GM13977 (cell line): Measurements from ENCODE around the gene HHIP.

Source experiments
- DNase-seq: peaks from one replicate; pipeline ENCODE4 v3.0.0; 2012; ENCODE audit warnings: low spot score
- in situ Hi-C: fragments of 300-500 bp; cut with MboI; formaldehyde crosslinking; loops from one replicate; pipeline ENCODE4 v1.12.0; 2022; ENCODE audit warnings: low sequenced_read_pairs, low pct_unique_long_range_greater_than_20kb, mixed read lengths, inconsistent platforms; ENCODE audit not compliant: unreplicated experiment
- TF ChIP-seq, protein P1 (sequence below): IDR thresholded peaks from 2 replicates; pipeline ENCODE4 v1.5.1; 2012; ENCODE audit warnings: mild to moderate bottlenecking, control low read depth; ENCODE audit not compliant: insufficient read depth; ENCODE audit errors: extremely low read depth, missing control alignments

The HHIP gene

DNA sequence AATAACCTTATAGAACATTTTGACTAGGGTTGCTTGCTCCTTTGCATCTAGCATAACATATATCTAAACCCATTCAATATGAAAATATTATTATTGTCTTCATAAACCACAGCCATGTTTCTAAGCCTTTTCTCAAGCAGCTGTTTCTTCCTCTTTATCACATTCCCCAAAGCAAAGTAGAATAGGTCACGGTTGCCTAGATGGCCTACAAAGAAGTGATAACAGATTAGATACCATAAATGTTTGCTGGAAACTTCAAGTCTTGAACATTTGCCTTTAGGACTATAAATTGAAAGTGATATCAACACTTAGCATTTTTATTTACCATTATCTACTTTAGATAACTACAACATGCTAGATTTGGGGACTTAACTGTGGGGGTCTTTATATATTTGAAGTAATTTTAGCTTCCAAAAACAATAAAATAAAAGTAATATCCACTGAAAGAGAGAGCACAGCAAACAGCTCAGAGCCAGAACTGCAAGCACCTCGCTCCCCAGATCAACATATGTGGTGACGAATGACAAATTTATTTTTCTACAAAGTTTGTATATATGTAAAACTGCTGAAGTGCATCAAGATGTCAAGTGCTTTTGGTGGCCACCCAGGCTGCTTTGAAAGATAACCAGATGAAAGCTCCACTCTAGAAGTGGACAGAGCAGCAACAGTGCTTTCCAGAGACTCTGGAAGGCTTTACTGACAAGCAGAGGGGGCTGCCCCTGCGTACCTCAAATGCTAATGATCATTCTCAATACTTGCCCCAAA is 8.0 kb downstream of the HHIP start:
- TF ChIP-seq, protein P1, sequence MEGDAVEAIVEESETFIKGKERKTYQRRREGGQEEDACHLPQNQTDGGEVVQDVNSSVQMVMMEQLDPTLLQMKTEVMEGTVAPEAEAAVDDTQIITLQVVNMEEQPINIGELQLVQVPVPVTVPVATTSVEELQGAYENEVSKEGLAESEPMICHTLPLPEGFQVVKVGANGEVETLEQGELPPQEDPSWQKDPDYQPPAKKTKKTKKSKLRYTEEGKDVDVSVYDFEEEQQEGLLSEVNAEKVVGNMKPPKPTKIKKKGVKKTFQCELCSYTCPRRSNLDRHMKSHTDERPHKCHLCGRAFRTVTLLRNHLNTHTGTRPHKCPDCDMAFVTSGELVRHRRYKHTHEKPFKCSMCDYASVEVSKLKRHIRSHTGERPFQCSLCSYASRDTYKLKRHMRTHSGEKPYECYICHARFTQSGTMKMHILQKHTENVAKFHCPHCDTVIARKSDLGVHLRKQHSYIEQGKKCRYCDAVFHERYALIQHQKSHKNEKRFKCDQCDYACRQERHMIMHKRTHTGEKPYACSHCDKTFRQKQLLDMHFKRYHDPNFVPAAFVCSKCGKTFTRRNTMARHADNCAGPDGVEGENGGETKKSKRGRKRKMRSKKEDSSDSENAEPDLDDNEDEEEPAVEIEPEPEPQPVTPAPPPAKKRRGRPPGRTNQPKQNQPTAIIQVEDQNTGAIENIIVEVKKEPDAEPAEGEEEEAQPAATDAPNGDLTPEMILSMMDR: no peak
- DNase-seq: no peak
- in situ Hi-C loops: no loop called here

DNA sequence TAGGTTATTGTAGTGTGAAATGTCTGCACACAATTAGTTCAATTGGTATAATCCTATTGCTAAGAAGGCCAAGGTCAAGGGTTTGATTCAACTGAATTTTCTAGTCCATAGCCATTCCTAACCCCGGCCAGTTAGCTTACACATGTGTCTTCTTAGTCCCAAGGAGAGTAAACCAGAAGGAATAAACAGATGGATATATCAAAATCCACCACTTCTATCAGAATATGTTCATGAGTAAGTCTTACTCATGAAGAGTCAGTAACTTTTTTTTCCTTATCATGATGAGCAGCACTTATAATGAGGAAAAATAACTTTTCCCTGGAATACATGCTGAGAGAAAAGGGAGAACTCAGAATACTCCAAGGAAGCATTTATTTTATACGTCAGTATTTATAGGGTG is 9.5 kb downstream of the HHIP start:
- in situ Hi-C loops: no loop called here
- TF ChIP-seq, protein P1: no peak
- DNase-seq: no peak

DNA sequence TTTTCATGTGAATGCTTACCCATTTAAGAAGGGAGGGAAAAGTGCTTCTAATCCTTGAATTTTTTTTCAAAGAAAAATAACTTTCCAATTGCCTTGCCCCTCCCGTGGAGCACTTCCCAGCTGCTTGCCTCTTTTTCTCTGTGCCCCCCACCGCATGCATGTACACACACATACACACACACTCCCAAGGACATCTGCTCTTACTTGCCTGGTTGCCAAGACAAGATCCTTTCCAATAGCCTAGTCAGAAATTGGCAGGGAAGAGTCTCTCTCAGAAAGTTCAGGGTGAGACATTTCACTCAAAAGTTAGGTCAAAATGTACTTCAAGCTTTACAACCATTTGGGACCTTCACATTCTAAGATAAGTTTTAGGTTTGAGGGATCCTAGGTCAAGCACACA is 10.9 kb downstream of the HHIP start:
- TF ChIP-seq, protein P1: no peak
- no peak for DNase-seq
- in situ Hi-C loops: no loop called here

DNA sequence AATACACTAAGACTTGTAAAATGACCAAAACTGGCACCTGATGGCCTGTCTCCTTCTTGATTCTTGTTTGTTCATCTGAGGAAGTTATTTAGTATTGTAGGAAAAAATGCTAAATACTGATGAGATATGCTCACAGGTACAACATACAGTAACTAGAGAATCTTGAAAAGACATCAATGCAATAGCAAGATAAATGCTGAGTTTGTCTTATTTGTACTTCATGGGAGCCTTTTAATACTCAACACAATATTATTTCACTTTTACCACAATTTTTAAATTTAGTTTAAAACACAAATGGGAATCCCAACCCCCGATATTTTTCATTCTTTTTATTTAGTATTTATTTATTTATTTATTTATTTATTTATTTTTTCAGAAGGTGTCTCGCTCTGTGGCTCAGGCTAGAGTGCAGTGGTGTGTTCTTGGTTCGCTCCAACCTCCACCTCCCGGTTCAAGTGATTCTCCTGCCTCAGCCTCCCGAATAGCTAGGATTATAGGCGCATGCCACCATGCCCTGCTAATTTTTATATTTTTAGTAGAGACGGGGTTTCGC is 12.1 kb downstream of the HHIP start:
- TF ChIP-seq, protein P1: no peak

DNA sequence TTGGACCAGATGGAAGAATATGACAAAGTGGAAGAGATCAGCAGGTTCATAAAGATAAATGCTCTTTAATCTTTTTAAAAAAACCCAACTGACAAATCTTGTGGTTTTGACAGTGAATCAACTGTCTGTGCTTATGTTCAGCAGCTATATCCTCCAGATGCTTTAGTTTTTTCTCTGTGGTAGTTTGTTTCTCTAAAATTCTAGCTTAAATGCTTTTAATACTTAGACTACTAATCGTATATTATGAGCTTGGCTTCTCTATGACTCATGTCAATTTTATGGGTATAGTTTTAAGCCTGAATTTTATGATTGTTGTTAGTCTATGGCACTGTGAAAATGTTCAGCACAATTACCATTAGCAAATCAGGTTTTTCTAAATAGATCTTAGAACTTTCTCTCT is 12.9 kb downstream of the HHIP start:
- in situ Hi-C loops: no loop called here
- TF ChIP-seq, protein P1: no peak
- no peak for DNase-seq

More for the DNA sequence above, 12.1 kb downstream of the HHIP start:
- no peak for DNase-seq
- in situ Hi-C loops: no loop called here

DNA sequence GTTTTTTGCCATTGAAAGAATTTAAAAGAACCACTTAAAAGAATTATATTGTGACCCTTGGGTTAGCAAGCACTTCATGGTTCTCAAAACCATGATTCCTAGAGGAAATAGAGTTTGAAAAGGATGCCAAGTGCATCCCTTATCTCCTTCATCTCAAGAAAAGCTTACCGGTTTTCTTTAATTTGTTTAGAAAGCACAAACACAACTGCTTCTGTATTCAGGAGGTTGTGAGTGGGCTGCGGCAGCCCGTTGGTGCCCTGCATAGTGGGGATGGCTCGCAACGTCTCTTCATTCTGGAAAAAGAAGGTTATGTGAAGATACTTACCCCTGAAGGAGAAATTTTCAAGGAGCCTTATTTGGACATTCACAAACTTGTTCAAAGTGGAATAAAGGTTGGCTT is 13.5 kb downstream of the HHIP start:
- DNase-seq: no peak
- in situ Hi-C loops: no loop called here
- TF ChIP-seq, protein P1: no peak
